ENCODE results near the gene NAXE.

The NAXE gene

GRCh38 chr1:156643778-156644092, 52.2 kb downstream of the NAXE start:
- Histone ChIP-seq H3K27me3 (ENCODE audit: control insufficient read depth in 2 of 2, insufficient read depth in 2 of 2, low read length in 2 of 2) (peaks cover 20 to 31% of the 10 kb centered on the region in 2 donors), H3K4me3 (ENCODE audit: low read length in 2 of 2) (no peak overlapping the region), H3K36me3 (ENCODE audit: control insufficient read depth in 2 of 2, insufficient read depth in 2 of 2, low read length in 2 of 2) (no peaks in the 10 kb centered on the region), H3K9me3 (ENCODE audit: control insufficient read depth in 2 of 2, low read length in 2 of 2) (no peaks in the 10 kb centered on the region), H3K27ac (ENCODE audit: low read depth in 2 of 2, low read length in 2 of 2) (no peak overlapping the region), H3K4me1 (ENCODE audit: control insufficient read depth in 2 of 2, insufficient read depth in 2 of 2, low read length in 2 of 2) (no peaks in the 10 kb centered on the region), H3K9ac (ENCODE audit: low read depth in 1 of 2, low read length in 2 of 2) (no peak overlapping the region)

Data from mucosa of rectum (tissue), 2 donors.